ENCODE data around the gene LRRC8E. TPM values are rescaled to one million over a fixed set of nuclear protein-coding genes. Genes with fewer than 3 reads are reported as not detected.

The LRRC8E gene
- total RNA-seq, 1 donor from 2014 or later: 6.6 TPM

DNA sequence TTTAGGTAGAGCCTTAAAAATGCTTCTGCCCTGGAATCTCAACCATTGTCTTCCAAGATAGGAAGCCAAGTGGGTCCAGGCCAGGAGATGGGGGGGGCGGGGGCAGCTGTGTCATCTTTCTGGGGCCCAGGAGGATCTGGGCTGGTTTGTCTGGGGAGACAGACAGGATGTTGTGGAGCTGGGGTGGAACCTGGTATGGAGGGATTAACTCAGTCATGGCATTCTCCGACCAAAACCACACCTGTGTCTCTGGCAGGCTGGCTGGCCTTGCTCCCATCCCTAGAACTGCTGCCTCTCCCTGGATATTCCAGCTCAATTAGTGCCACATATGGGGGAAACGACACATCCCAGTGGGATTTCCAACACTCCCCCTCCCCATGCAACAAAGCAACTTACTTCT lies 12.6 kb downstream of the LRRC8E start:
- no peak overlapping the region for H3K27ac Mint-ChIP-seq (ENCODE audit: unreplicated experiment)
- Histone ChIP-seq H3K4me3 (ENCODE audit: insufficient read depth, low read depth, low read length) (no peak overlapping the region), H3K36me3 (ENCODE audit: insufficient read depth, low read length) (no peaks in the 10 kb centered on the region), H2AFZ (ENCODE audit: low read depth, low read length) (no peak overlapping the region), H3K27me3 (ENCODE audit: insufficient read depth, low read length) (no peaks in the 10 kb centered on the region), H3K79me2 (ENCODE audit: insufficient read depth, low read length) (peaks cover 22% of the 10 kb centered on the region), H3K27ac (ENCODE audit: low read depth, low read length) (no peak overlapping the region), H3K4me1 (ENCODE audit: insufficient read depth, low read length) (peaks cover 21% of the 10 kb centered on the region), H3K4me2 (ENCODE audit: low read length) (no peak overlapping the region), H3K9ac (ENCODE audit: low read length) (no peak overlapping the region), H4K20me1 (ENCODE audit: insufficient read depth, low read length) (peaks cover 18% of the 10 kb centered on the region), H3K9me3 (ENCODE audit: insufficient read depth, low read depth, low read length) (no peaks in the 10 kb centered on the region)
- TF ChIP-seq, protein P1, sequence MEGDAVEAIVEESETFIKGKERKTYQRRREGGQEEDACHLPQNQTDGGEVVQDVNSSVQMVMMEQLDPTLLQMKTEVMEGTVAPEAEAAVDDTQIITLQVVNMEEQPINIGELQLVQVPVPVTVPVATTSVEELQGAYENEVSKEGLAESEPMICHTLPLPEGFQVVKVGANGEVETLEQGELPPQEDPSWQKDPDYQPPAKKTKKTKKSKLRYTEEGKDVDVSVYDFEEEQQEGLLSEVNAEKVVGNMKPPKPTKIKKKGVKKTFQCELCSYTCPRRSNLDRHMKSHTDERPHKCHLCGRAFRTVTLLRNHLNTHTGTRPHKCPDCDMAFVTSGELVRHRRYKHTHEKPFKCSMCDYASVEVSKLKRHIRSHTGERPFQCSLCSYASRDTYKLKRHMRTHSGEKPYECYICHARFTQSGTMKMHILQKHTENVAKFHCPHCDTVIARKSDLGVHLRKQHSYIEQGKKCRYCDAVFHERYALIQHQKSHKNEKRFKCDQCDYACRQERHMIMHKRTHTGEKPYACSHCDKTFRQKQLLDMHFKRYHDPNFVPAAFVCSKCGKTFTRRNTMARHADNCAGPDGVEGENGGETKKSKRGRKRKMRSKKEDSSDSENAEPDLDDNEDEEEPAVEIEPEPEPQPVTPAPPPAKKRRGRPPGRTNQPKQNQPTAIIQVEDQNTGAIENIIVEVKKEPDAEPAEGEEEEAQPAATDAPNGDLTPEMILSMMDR (IDR thresholded peaks at IDR 0.05; ENCODE audit: insufficient read depth, low read depth, low read length): no peak
- no peak for TF ChIP-seq EZH2 (IDR thresholded peaks at IDR 0.05; ENCODE audit: insufficient read depth, low read length)
- FAIRE-seq: no peak
- H3K4me1 Mint-ChIP-seq (ENCODE audit: low read depth, unreplicated experiment): peaks cover 5% of the 10 kb centered on the region
- DNase-seq (ENCODE audit: low read depth): no peak
- H3K36me3 Mint-ChIP-seq (ENCODE audit: low read depth, unreplicated experiment): peaks cover 10% of the 10 kb centered on the region
- peaks cover 2% of the 10 kb centered on the region for H3K9me3 Mint-ChIP-seq (ENCODE audit: unreplicated experiment)
- no peaks in the 10 kb centered on the region for H3K27me3 Mint-ChIP-seq (ENCODE audit: low read depth, unreplicated experiment)
- H3K4me3 Mint-ChIP-seq (ENCODE audit: unreplicated experiment): no peak overlapping the region

GRCh38 chr19:7901337-7901736 lies 13.0 kb downstream of the LRRC8E start:
- H3K27me3 ChIP-seq (ENCODE audit: insufficient read depth, low read length): no peaks in the 10 kb centered on the region
- Mint-ChIP-seq H3K9me3 (ENCODE audit: unreplicated experiment) (peaks cover 2% of the 10 kb centered on the region), H3K4me3 (ENCODE audit: unreplicated experiment) (peak overlapping the region; percentile 20), H3K36me3 (ENCODE audit: low read depth, unreplicated experiment) (peaks cover 10% of the 10 kb centered on the region), H3K27me3 (ENCODE audit: low read depth, unreplicated experiment) (no peaks in the 10 kb centered on the region), H3K4me1 (ENCODE audit: low read depth, unreplicated experiment) (peaks cover 5% of the 10 kb centered on the region), H3K27ac (ENCODE audit: unreplicated experiment) (no peak overlapping the region)
- DNase-seq (ENCODE audit: low read depth): no peak
- no peaks in the 10 kb centered on the region for H3K9me3 ChIP-seq (ENCODE audit: insufficient read depth, low read depth, low read length)
- peaks cover 26% of the 10 kb centered on the region for H3K79me2 ChIP-seq (ENCODE audit: insufficient read depth, low read length)
- TF ChIP-seq EZH2 (IDR thresholded peaks at IDR 0.05; ENCODE audit: insufficient read depth, low read length): no peak
- TF ChIP-seq, protein P1 (IDR thresholded peaks at IDR 0.05; ENCODE audit: insufficient read depth, low read depth, low read length): no peak
- no peaks in the 10 kb centered on the region for H3K36me3 ChIP-seq (ENCODE audit: insufficient read depth, low read length)
- no peak overlapping the region for H3K4me2 ChIP-seq (ENCODE audit: low read length)
- no peak overlapping the region for H3K4me3 ChIP-seq (ENCODE audit: insufficient read depth, low read depth, low read length)
- no peak overlapping the region for H3K27ac ChIP-seq (ENCODE audit: low read depth, low read length)
- H3K4me1 ChIP-seq (ENCODE audit: insufficient read depth, low read length): peaks cover 21% of the 10 kb centered on the region
- FAIRE-seq: no peak
- H2AFZ ChIP-seq (ENCODE audit: low read depth, low read length): no peak overlapping the region
- peaks cover 22% of the 10 kb centered on the region for H4K20me1 ChIP-seq (ENCODE audit: insufficient read depth, low read length)
- no peak overlapping the region for H3K9ac ChIP-seq (ENCODE audit: low read length)

GRCh38 chr19:7902796-7903243 lies 14.5 kb downstream of the LRRC8E start:
- H3K4me1 Mint-ChIP-seq (ENCODE audit: low read depth, unreplicated experiment): peaks cover 5% of the 10 kb centered on the region
- FAIRE-seq: no peak
- no peaks in the 10 kb centered on the region for H3K27me3 Mint-ChIP-seq (ENCODE audit: low read depth, unreplicated experiment)
- H4K20me1 ChIP-seq (ENCODE audit: insufficient read depth, low read length): peaks cover 32% of the 10 kb centered on the region
- peak overlapping the region; percentile 88 for H2AFZ ChIP-seq (ENCODE audit: low read depth, low read length)
- peak overlapping the region; percentile 62 for H3K4me3 ChIP-seq (ENCODE audit: insufficient read depth, low read depth, low read length)
- H3K4me3 Mint-ChIP-seq (ENCODE audit: unreplicated experiment): peak overlapping the region; percentile 91
- H3K9me3 ChIP-seq (ENCODE audit: insufficient read depth, low read depth, low read length): no peaks in the 10 kb centered on the region
- peaks cover 10% of the 10 kb centered on the region for H3K36me3 Mint-ChIP-seq (ENCODE audit: low read depth, unreplicated experiment)
- H3K9me3 Mint-ChIP-seq (ENCODE audit: unreplicated experiment): peaks cover 2% of the 10 kb centered on the region
- peak overlapping the region; percentile 86 for H3K9ac ChIP-seq (ENCODE audit: low read length)
- no peaks in the 10 kb centered on the region for H3K36me3 ChIP-seq (ENCODE audit: insufficient read depth, low read length)
- peak overlapping the region; percentile 77 for H3K27ac ChIP-seq (ENCODE audit: low read depth, low read length)
- peak overlapping the region; percentile 89 for H3K27ac Mint-ChIP-seq (ENCODE audit: unreplicated experiment)
- no peaks in the 10 kb centered on the region for H3K27me3 ChIP-seq (ENCODE audit: insufficient read depth, low read length)
- peaks cover 38% of the 10 kb centered on the region for H3K79me2 ChIP-seq (ENCODE audit: insufficient read depth, low read length)
- H3K4me1 ChIP-seq (ENCODE audit: insufficient read depth, low read length): peaks cover 21% of the 10 kb centered on the region
- H3K4me2 ChIP-seq (ENCODE audit: low read length): peak overlapping the region; percentile 90
- DNase-seq (ENCODE audit: low read depth): no peak
- TF ChIP-seq, protein P1 (IDR thresholded peaks at IDR 0.05; ENCODE audit: insufficient read depth, low read depth, low read length): no peak
- TF ChIP-seq EZH2 (IDR thresholded peaks at IDR 0.05; ENCODE audit: insufficient read depth, low read length): no peak

Data from astrocyte (in vitro differentiated cells and primary cell).